Neutrophil (primary cell): ENCODE results near the gene MBNL2.

Source experiments
- H3K27ac ChIP-seq: fragments of 200-600 bp; sonication (generic); 2 replicates; pipeline ENCODE4 v1.5.1; 2016; ENCODE audit warnings: mild to moderate bottlenecking, moderate library complexity
- H3K27me3 ChIP-seq: fragments of 200-600 bp; sonication (generic); 2 replicates; pipeline ENCODE4 v1.6.0; 2016; ENCODE audit warnings: mild to moderate bottlenecking
- H3K36me3 ChIP-seq: fragments of 200-600 bp; sonication (generic); 2 replicates; pipeline ENCODE4 v1.5.1; 2017
- H3K4me1 ChIP-seq, 2 experiments: fragments of 200-600 bp in 1 of 2; sonication (generic) in 1 of 2; 1 replicate in 1 of 2; 2 replicates in 1 of 2; pipeline versions ENCODE4 v1.5.1 to v1.6.1; 2013 to 2016; ENCODE audit warnings: low read depth in 1 of 2, low read length in 1 of 2, mild to moderate bottlenecking in 1 of 2, moderate library complexity in 1 of 2; ENCODE audit not compliant: control insufficient read depth in 1 of 2, insufficient read depth in 1 of 2
- H3K4me3 ChIP-seq, 2 experiments: fragments of 200-600 bp in 1 of 2; sonication (generic) in 1 of 2; 1 replicate in 1 of 2; 2 replicates in 1 of 2; pipeline ENCODE4 v1.5.1; 2013 to 2016; ENCODE audit warnings: low read depth in 1 of 2, low read length in 1 of 2, mild to moderate bottlenecking in 1 of 2, moderate library complexity in 1 of 2
- H3K9me3 ChIP-seq: fragments of 200-600 bp; sonication (generic); 2 replicates; pipeline ENCODE4 v1.5.1; 2016
- CTCF ChIP-seq: fragments of 200-600 bp; sonication (generic); IDR thresholded peaks from 2 replicates; pipeline ENCODE4 v1.5.1; 2016; ENCODE audit warnings: antibody characterized with exemption

MBNL2 gene

GRCh38 chr13:97269603-97270002 is 47.5 kb downstream of the MBNL2 start:
- H3K36me3 ChIP-seq: no peaks in the 10 kb centered on the region
- no peaks in the 10 kb centered on the region for H3K4me1 ChIP-seq
- no peaks in the 10 kb centered on the region for H3K27me3 ChIP-seq
- no peaks in the 10 kb centered on the region for H3K9me3 ChIP-seq
- no peak for TF ChIP-seq CTCF
- no peak overlapping the region for H3K4me3 ChIP-seq
- no peak overlapping the region for H3K27ac ChIP-seq

- Histone ChIP-seq H3K27ac (no peak overlapping the region), H3K4me1 (no peaks in the 10 kb centered on the region)
Measured at GRCh38 chr13:97272526-97272925, 50.4 kb downstream of the MBNL2 start.

GRCh38 chr13:97273341-97273831 is 51.3 kb downstream of the MBNL2 start:
- TF ChIP-seq CTCF: no peak
- Histone ChIP-seq H3K27ac (no peak overlapping the region), H3K4me3 (no peak overlapping the region), H3K27me3 (no peaks in the 10 kb centered on the region), H3K4me1 (peaks cover 0 to under 1% of the 10 kb centered on the region in 2 experiments), H3K9me3 (no peaks in the 10 kb centered on the region), H3K36me3 (no peaks in the 10 kb centered on the region)

More at GRCh38 chr13:97272526-97272925, 50.4 kb downstream of the MBNL2 start:
- Histone ChIP-seq H3K36me3 (no peaks in the 10 kb centered on the region), H3K27me3 (no peaks in the 10 kb centered on the region), H3K9me3 (no peaks in the 10 kb centered on the region), H3K4me3 (no peak overlapping the region)
- no peak for TF ChIP-seq CTCF

GRCh38 chr13:97274829-97275649 is 52.9 kb downstream of the MBNL2 start:
- Histone ChIP-seq H3K9me3 (no peaks in the 10 kb centered on the region), H3K36me3 (no peaks in the 10 kb centered on the region), H3K4me3 (no peak overlapping the region), H3K27ac (no peak overlapping the region), H3K4me1 (peaks cover 5 to 6% of the 10 kb centered on the region in 2 experiments), H3K27me3 (no peaks in the 10 kb centered on the region)
- no peak for TF ChIP-seq CTCF

GRCh38 chr13:97275776-97276501 is 53.8 kb downstream of the MBNL2 start:
- H3K4me3 ChIP-seq: no peak overlapping the region
- no peak for TF ChIP-seq CTCF
- peaks cover 5 to 6% of the 10 kb centered on the region in 2 experiments for H3K4me1 ChIP-seq
- no peaks in the 10 kb centered on the region for H3K27me3 ChIP-seq
- H3K36me3 ChIP-seq: no peaks in the 10 kb centered on the region
- H3K9me3 ChIP-seq: no peaks in the 10 kb centered on the region
- no peak overlapping the region for H3K27ac ChIP-seq
